ENCODE data around the gene ARHGEF7. TPM values are rescaled to one million over a fixed set of nuclear protein-coding genes. Genes with fewer than 3 reads are reported as not detected.

ARHGEF7 gene
- total RNA-seq, 1 donor from 2014 or later, result 50.6 TPM

- DNase-seq (ENCODE audit: missing footprints), result no peak
- intact Hi-C loops (cut with DNase I), result no loop called here
- ATAC-seq, result no peak
Measured at GRCh38 chr13:111159362-111160320, 44.5 kb downstream of the ARHGEF7 start.

- no peak for ATAC-seq
- intact Hi-C loops (cut with DNase I), result no loop called here
- no peak for DNase-seq (ENCODE audit: missing footprints)
Measured at GRCh38 chr13:111160648-111161047, 45.5 kb downstream of the ARHGEF7 start.

GRCh38 chr13:111161601-111162600, 46.8 kb downstream of the ARHGEF7 start:
- DNase-seq (ENCODE audit: missing footprints) (no peak), ATAC-seq (no peak)
- intact Hi-C loops (cut with DNase I), result no loop called here

- DNase-seq (ENCODE audit: missing footprints) (no peak), ATAC-seq (no peak)
- intact Hi-C loops (cut with DNase I), result no loop called here
Measured at GRCh38 chr13:111165241-111166010, 50.3 kb downstream of the ARHGEF7 start.

- DNase-seq (ENCODE audit: missing footprints) (no peak), ATAC-seq (no peak)
- intact Hi-C loops (cut with DNase I), result no loop called here
Measured at GRCh38 chr13:111166882-111167675, 52.0 kb downstream of the ARHGEF7 start.

- DNase-seq (ENCODE audit: missing footprints) (no peak), ATAC-seq (peak; percentile 11)
- intact Hi-C loops (cut with DNase I), result no loop called here
Measured at GRCh38 chr13:111168107-111168506, 53.0 kb downstream of the ARHGEF7 start.

GRCh38 chr13:111171112-111171511, 56.0 kb downstream of the ARHGEF7 start:
- ATAC-seq, result no peak
- intact Hi-C loops (cut with DNase I), result no loop called here
- no peak for DNase-seq (ENCODE audit: missing footprints)

GRCh38 chr13:111171629-111172028, 56.5 kb downstream of the ARHGEF7 start:
- no peak for DNase-seq (ENCODE audit: missing footprints)
- no peak for ATAC-seq
- intact Hi-C loops (cut with DNase I), result no loop called here

GRCh38 chr13:111174377-111175114, 59.4 kb downstream of the ARHGEF7 start:
- ATAC-seq, result no peak
- intact Hi-C loops (cut with DNase I), result no loop called here
- no peak for DNase-seq (ENCODE audit: missing footprints)

- DNase-seq (ENCODE audit: missing footprints) (no peak), ATAC-seq (no peak)
- intact Hi-C loops (cut with DNase I), result no loop called here
Measured at GRCh38 chr13:111175372-111175771, 60.3 kb downstream of the ARHGEF7 start.

GRCh38 chr13:111175935-111176334, 60.8 kb downstream of the ARHGEF7 start:
- intact Hi-C loops (cut with DNase I), result no loop called here
- no peak for DNase-seq (ENCODE audit: missing footprints)
- no peak for ATAC-seq

- no peak for DNase-seq (ENCODE audit: missing footprints)
- no peak for ATAC-seq
- intact Hi-C loops (cut with DNase I), result no loop called here
Measured at GRCh38 chr13:111176421-111176820, 61.3 kb downstream of the ARHGEF7 start.

GRCh38 chr13:111177081-111177711, 62.1 kb downstream of the ARHGEF7 start:
- intact Hi-C loops (cut with DNase I), result no loop called here
- ATAC-seq (peak; percentile 80), DNase-seq (ENCODE audit: missing footprints) (peak; percentile 85)

GRCh38 chr13:111177921-111178320, 62.8 kb downstream of the ARHGEF7 start:
- DNase-seq (ENCODE audit: missing footprints) (no peak), ATAC-seq (peak; percentile 24)
- intact Hi-C loops (cut with DNase I), result no loop called here

GRCh38 chr13:111178402-111178801, 63.3 kb downstream of the ARHGEF7 start:
- no peak for DNase-seq (ENCODE audit: missing footprints)
- intact Hi-C loops (cut with DNase I), result no loop called here
- peak; percentile 24 for ATAC-seq

GRCh38 chr13:111179908-111180760, 65.0 kb downstream of the ARHGEF7 start:
- DNase-seq (ENCODE audit: missing footprints), result no peak
- intact Hi-C loops (cut with DNase I), result no loop called here

More at GRCh38 chr13:111179908-111180760, 65.0 kb downstream of the ARHGEF7 start:
- ATAC-seq, result no peak

Data from Right ventricle myocardium inferior (tissue), 1 donor.